C4-2B (cell line): ENCODE results near the gene COL28A1.

ENCODE experiments used
- H3K27ac ChIP-seq: fragments of 450-650 bp; 2 replicates; pipeline ENCODE4 v1.5.1; 2017
- CTCF ChIP-seq: fragments of 450-650 bp; conservative IDR thresholded peaks from 2 replicates; pipeline ENCODE4 v1.5.1; 2017; ENCODE audit warnings: mild to moderate bottlenecking
- ZFX ChIP-seq: fragments of 450-650 bp; IDR thresholded peaks from 2 replicates; pipeline ENCODE4 v1.6.1; 2017

The COL28A1 gene

GRCh38 chr7:7517754-7518153 lies 17.9 kb downstream of the COL28A1 start:
- H3K27ac ChIP-seq = no peak overlapping the region
- TF ChIP-seq CTCF (no peak), ZFX (no peak)

DNA sequence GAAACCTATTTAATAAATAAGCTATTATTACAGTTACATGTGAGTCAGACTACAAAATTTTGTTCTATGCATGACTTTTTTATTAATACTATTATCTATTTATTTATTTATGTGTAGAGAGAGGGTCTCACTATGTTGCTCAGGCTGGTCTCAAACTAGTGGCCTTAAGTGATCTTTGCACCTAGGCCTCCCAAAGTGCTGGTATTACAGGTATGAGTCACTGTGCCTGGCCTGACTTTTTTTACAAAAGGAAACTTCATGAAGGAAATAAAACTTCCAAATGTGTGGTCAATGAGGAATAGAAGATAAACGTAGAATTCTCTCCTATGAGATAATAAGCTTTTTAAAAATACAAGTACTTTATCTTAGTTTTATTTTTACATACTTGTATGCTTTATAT lies 19.0 kb downstream of the COL28A1 start:
- TF ChIP-seq CTCF (no peak), ZFX (no peak)
- no peak overlapping the region for H3K27ac ChIP-seq

GRCh38 chr7:7516156-7516555 lies 19.5 kb downstream of the COL28A1 start:
- TF ChIP-seq ZFX = no peak
- TF ChIP-seq CTCF = no peak
- H3K27ac ChIP-seq = no peak overlapping the region

DNA sequence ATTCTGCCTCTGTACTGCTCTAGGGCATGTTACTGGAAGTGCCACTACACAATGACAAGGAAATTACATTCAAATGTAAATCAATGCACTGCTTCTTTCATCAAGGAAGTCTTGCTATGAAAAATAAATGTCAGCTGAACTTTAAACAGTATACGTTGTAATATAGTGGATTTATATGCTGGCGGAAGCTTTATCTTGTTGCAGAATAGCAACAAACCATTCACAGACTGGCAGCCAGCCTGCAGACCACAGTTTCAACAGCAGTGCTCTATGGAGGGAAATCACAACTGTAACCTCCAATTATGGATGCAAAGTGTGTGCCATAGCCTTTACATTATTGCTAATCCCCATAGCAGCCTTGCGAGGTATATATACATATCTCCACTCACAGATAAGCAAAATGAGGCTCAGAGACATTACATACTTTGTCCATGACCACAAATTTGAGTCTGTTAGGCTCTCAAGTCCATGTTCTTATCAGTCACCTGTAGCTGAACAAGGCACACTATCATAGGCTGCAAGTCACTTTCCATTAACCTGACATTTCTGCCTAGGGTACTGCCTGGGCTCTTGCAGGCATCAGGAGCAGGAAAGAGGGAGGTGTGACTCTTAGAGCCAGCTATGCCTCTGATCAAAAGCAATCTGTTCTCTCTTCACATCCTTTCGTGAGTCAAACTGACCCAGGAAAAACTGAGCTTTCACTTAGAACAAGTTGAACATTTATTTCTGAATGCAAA lies 22.6 kb downstream of the COL28A1 start:
- TF ChIP-seq CTCF = no peak
- no peak for TF ChIP-seq ZFX
- no peak overlapping the region for H3K27ac ChIP-seq

DNA sequence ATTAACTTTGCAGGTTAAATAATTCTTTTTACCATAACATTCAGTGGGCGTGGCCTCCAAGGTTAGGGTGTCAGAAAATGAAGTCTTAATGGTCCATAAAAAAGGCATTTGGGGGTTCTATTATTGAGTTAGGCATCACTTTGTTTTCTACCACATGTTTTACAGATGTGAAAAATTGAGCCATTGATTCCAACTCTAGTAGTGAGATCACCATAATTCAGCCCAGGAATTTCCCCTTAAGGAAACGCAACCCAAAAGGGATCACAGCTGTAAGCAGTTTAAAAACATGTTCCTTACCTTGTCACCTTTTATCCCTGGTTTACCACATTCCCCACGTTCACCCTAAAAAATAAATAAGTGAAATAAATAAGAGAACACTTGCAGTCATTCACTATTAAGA lies 24.9 kb downstream of the COL28A1 start:
- no peak overlapping the region for H3K27ac ChIP-seq
- TF ChIP-seq CTCF (no peak), ZFX (no peak)

- no peak overlapping the region for H3K27ac ChIP-seq
- no peak for TF ChIP-seq CTCF
- no peak for TF ChIP-seq ZFX
Observed at GRCh38 chr7:7505915-7506314, 29.8 kb downstream of the COL28A1 start.

- H3K27ac ChIP-seq = no peak overlapping the region
- TF ChIP-seq ZFX = no peak
- TF ChIP-seq CTCF = no peak
Observed at GRCh38 chr7:7504910-7505704, 30.6 kb downstream of the COL28A1 start.
